Inflammatory macrophage treated with lipopolysaccharide for 1 hour (primary cell): ENCODE data around the gene EFTUD2.
A peak's percentile ranks its signal among the peaks of the same experiment; 100 is the strongest.
"Not testable (repeated sequence)": the region's sequence is repeated elsewhere in the genome, so short reads cannot be mapped to it uniquely, and the experiment has no call there.

Experiments used
- DNase-seq, 2 donors: peaks; one replicate each; pipeline ENCODE4 v3.0.0-alpha.2; 2020 to 2022

Gene EFTUD2

GRCh38 chr17:44846206-44846605 is 53.0 kb downstream of the EFTUD2 start:
- DNase-seq: no peak

- no peak for DNase-seq
Measured at GRCh38 chr17:44844390-44844830, 54.8 kb downstream of the EFTUD2 start.

GRCh38 chr17:44842748-44843147 is 56.5 kb downstream of the EFTUD2 start:
- no peak for DNase-seq

DNA sequence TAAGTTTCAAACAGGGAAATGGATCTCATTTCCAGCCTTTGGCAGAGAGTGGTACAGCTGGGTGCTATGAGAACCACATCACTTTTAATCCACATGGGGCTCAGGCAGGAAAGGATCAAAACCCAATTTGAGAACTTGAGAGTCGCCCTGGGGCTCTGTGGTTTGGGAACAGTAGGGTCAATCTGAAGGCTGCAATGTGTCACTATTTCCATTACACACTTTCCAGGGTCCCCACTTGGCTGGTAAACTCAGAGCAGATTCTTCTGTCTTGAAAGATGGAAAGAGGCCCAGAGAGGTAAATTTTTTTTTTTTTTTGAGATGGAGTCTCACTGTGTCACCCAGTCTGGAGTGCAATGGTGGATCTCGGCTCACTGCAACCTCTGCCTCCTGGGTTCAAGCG is 58.3 kb downstream of the EFTUD2 start:
- DNase-seq: no peak

DNA sequence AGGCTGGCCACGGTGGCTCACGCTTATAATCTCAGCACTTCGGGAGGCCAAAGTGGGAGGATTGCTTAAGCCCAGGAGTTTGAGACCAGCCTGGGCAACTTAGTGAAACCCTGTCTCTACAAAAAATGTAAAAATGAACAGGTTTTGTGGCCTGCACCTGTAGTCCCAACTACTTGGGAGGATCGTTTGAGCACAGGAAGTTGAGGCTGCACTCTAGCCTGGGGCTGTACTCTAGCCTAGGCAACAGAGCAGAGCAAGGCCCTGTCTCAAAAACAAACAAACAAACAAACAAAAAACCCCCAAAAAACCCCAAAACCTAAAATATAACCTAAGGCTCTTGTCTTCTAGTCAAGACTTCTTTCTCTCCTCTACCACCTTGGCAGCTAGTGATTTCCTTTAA is 59.0 kb downstream of the EFTUD2 start:
- no peak for DNase-seq

DNA sequence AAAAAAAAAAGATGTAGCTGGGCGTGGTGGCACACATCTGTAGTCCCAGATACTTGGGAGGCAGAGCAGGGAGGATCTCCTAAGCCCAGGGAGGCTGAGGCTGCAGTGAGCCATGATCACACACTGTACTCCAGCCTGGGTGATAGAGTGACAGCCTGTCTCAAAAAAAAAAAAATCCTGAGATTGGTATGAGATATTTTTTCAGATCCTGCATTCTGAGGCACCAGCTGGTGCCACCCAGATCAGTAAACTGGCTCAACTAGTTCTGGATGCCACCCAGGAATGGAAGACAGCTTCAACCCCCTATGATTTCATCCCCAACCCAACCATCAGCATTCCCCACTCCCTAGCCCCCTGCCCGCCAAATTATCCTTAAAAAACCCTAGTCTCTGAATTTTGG is 62.0 kb downstream of the EFTUD2 start:
- DNase-seq: no peak

GRCh38 chr17:44832805-44833204 is 66.4 kb downstream of the EFTUD2 start:
- DNase-seq: no peak

DNA sequence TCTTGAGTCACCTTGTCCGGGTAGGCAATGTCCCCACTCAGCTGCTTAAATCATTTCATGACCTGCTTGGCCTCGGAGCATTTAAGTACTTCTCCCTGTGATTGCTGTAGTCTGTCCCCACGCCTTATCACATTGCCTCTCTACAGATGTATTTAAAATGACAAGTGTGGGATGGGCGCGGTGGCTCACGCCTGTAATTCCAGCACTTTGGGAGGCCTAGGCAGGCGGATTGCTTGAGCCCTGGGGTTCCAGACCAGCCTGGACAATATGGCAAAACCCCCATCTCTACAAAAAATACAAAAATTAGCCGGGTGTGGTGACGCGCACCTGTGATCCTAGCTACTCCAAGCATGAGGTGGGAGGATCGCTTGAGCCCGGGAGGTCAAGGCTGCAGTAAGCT is 67.9 kb downstream of the EFTUD2 start:
- no peak for DNase-seq

DNA sequence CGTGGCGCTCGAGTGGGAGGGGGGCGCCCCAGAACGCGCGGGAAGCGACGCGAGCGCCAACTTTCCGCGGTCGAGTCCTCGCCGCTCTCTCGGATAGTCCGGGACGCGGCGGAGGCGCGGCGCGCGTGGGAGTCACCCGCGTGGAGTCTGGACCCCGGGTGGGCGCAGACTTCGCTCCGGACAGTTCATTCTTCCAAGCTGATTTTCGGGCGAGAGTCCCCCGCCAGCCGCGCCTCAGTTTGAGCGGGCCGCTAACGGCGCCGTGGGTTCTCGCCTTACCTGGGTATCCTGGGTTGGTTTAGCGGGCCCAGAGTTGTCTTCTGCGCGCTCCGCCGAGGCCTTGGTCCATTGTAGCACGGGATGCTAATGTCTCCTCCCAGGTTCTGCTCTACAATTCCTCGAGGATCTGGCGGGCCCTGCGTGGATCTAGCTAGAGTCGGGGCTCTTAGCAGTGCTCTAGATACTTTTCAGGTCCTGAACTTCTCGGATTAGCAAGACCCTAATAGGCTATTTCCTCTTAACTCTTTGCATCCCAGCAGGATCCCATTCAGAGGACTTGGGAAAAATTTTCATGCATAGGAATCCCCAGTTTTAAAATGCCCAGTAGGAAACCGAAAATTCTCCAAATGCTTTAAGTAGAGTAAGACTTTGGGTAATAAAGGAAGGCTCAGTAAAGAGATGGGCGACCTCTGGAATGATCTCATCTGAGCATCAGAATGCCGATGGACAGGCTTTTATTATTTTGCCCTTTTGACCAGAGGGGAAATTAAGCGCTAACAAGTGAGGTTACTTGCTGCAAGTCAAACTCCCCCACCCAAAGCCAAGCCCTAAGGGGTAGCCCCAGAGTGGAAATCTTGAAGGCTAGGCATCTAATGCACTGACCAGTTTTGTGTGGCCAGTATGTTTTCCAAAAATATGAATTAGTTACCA is 68.6 kb downstream of the EFTUD2 start:
- DNase-seq: no peak

GRCh38 chr17:44829523-44830358 is 69.5 kb downstream of the EFTUD2 start, which contains the start of gene GJC1:
Gene GJC1, minus strand, starts transcription at chr17:44830287. Its CDS starts 24,470 bp downstream, at chr17:44805817.
- DNase-seq: no peak

- peak; percentile 19 to 24 for DNase-seq
Measured at GRCh38 chr17:44828919-44829522, 70.2 kb downstream of the EFTUD2 start.

- DNase-seq: no peak
Measured at GRCh38 chr17:44827863-44828262, 71.4 kb downstream of the EFTUD2 start.

GRCh38 chr17:44826123-44826790 is 73.0 kb downstream of the EFTUD2 start:
- DNase-seq: no peak

GRCh38 chr17:44825236-44825635 is 74.0 kb downstream of the EFTUD2 start:
- not testable (repeated sequence) for DNase-seq

DNA sequence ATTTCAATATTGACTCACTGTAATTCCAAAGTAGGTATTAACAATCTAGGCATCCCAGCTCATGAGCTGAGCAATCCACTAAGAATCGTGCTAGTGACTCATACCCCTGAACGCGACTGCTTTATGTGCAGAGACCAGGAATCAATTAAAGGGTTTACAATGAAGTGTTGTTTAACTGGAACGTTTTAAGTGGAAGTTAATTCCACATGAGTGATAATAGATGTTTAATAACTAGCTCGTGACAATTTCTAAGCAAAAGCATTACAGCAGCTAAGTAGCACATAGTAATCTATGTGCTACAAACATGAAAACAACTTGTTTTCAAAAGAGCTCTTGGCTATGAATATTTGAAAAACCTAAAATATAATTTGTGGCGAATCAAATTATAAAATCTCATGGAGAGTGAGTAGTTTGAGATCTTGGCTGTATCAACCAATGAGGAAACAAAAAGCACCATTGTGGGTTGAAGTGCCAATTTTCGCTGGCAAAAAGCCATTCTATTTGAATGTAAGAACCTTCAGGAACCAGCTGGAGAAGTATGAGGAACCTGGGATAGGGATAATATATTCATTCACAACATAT is 78.5 kb downstream of the EFTUD2 start:
- DNase-seq: no peak

DNA sequence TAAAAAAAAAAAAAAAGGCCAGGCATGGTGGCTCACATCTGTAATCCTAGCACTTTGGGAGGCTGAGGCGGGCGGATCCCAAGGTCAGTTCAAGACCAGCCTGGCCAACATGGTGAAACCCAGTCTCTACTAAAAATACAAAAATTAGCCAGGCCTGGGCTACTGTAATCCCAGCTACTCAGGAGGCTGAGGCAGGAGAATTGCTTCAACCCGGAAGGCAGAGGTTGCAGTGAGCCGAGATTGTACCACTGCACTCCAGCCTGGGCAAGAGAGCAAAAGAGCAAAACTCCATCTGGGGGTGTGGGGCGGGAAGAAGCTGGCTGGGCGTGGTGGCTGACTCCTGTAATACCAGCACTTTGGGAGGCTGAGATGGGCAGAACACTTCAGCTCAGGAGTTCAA is 80.7 kb downstream of the EFTUD2 start:
- DNase-seq: not testable (repeated sequence)

DNA sequence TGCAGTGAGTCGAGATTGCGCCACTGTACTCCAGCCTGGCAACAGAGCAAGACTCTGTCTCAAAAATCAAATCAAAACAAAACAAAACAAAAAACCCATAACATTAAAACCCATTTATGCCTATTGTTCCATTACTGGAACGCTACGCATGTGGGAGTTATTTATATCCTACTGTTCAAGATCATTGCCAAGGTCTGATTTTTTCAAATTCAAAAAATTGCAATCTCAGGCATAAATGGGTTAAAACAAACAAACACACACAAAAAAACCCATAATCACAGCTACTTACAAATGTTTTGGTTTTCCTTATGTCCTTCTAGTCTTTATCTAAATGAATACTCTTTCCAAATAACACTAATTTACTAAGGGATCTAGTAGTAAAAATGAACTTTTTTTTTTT is 87.0 kb downstream of the EFTUD2 start:
- no peak for DNase-seq

- DNase-seq: not testable (repeated sequence)
Measured at GRCh38 chr17:44808656-44809388, 90.4 kb downstream of the EFTUD2 start.

GRCh38 chr17:44808156-44808555 is 91.1 kb downstream of the EFTUD2 start:
- no peak for DNase-seq

GRCh38 chr17:44807817-44808155 is 91.5 kb downstream of the EFTUD2 start:
- DNase-seq: no peak

DNA sequence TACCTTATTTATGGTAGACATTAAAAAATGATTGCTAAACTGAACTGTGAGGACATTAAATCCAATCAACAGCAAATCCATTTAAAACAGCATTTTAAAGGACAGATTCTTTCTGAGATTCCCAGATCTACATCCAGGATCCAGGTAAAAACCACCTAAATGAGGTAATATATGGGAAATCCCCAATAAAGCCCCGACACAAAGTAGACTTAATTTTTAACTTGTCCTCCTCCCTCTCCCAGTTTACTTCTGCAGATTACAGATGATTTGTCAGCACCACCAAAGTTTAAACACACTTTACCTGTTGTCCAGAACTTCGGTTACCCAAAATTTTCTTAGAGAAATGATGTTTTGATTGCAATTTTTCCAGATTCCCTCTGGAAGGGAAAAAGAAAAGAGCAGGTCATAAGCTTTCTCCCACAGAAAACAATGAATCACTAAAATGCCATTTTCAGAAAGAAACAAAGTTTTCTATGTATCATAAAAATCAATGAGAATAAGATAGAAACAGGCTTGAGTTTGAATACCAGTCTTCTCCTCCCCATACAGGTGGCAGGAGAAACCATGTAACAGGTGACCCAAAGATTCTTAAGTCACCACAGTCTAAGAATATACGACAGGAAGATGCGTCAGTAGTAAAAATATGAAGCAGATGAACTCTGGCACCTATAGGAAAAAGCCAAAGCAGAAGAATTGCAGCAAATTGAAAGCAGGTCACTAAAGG is 92.0 kb downstream of the EFTUD2 start:
- DNase-seq: no peak
